Adrenal gland (tissue), 12 donors: ENCODE data around the gene SLC25A38. TPM values are rescaled to one million over a fixed set of nuclear protein-coding genes. Genes with fewer than 3 reads are reported as not detected.

Experiments
- DNase-seq, 7 donors: peaks; one replicate each; pipeline ENCODE4 v3.0.0-alpha.2; 2019 to 2020
- H3K27ac ChIP-seq, 5 donors: fragments of 200-600 bp; sonication (generic) in 4 of 5; 1 replicate in 3 of 5; 2 replicates in 2 of 5; pipeline versions ENCODE4 v1.5.1 to v1.8.0; 2016 to 2020; ENCODE audit warnings: mild to moderate bottlenecking in 1 of 5
- H3K27me3 ChIP-seq: fragments of 200-600 bp; 2 replicates; pipeline ENCODE4 v1.8.0; 2021
- H3K36me3 ChIP-seq, 2 donors: fragments of 200-600 bp; replicated peaks in 1 of 2; 1 replicate in 1 of 2; 2 replicates in 1 of 2; pipeline versions ENCODE4 v1.5.1 to v1.8.0; 2018 to 2022
- H3K4me1 ChIP-seq, 2 donors: fragments of 200-600 bp; replicated peaks in 1 of 2; 1 replicate in 1 of 2; 2 replicates in 1 of 2; pipeline versions ENCODE4 v1.5.1 to v1.8.0; 2018 to 2021
- H3K4me3 ChIP-seq, 4 donors: fragments of 200-600 bp; sonication (generic) in 3 of 4; one replicate each; pipeline ENCODE4 v1.5.1; 2016 to 2018
- H3K9me3 ChIP-seq, 3 donors: fragments of 200-600 bp; sonication (generic) in 1 of 3; replicated peaks in 1 of 3; 1 replicate in 2 of 3; 2 replicates in 1 of 3; pipeline versions ENCODE4 v1.5.1 to v1.8.0; 2016 to 2021
- POLR2A ChIP-seq, 2 donors: fragments of 450-650 bp; IDR thresholded peaks; one replicate each; pipeline ENCODE4 v1.6.1; 2017; ENCODE audit warnings: antibody characterized with exemption in 2 of 2, mild to moderate bottlenecking in 2 of 2, moderate library complexity in 1 of 2
- WGBS, 4 donors: extraction: QIAGEN DNeasy Blood & Tissue Kit in 2 of 4; methylation state at CpG; one replicate each; pipeline versions ENCODE4 v1.1.5 to v1.1.7; 2013 to 2017; 5-methylcytosine and 5-hydroxymethylcytosine counted together
- intact Hi-C, 2 donors: fragments of 100-400 bp; cut with DNase I; formaldehyde crosslinking; loops; one replicate each; pipeline versions ENCODE4 v1.14.1 to v1.15.0; 2022 to 2023
- polyA plus RNA-seq, 3 donors: library from polyadenylated mRNA; stranded (reverse); fragments of 200-250 nt in 2 of 3; fragments of 350-450 nt in 1 of 3; fragmentation: Illumina TruSeq in 1 of 3; extraction: RNeasy Lipid Tissue Mini Kit (QIAGEN cat#74804) in 1 of 3; gene quantifications; one replicate each; pipeline ENCODE4 v1.2.3, GENCODE V29; 2013 to 2014
- total RNA-seq, 9 donors: library from RNA; depleted of rRNA in 4 of 9; stranded (reverse); fragments of >200 nt in 4 of 9; fragments of 120-200 nt in 1 of 9; fragmentation: NEBNext Ultra II Directional in 1 of 9; extraction: Animal tissue kit (Norgen Biotek cat#: 25700) in 1 of 9; gene quantifications; one replicate each; pipeline versions ENCODE4 v1.1.0 to v1.2.4, GENCODE V29; 2013 to 2023
- TF ChIP-seq, protein P1 (sequence below), 6 experiments: fragments of 450-650 bp in 4 of 6; fragments of 200-600 bp in 2 of 6; sonication (generic) in 1 of 6; IDR thresholded peaks; 1 replicate in 5 of 6; 2 replicates in 1 of 6; pipeline versions ENCODE4 v1.5.1 to v1.8.0; 2016 to 2021; ENCODE audit warnings: antibody characterized with exemption in 6 of 6, mild to moderate bottlenecking in 2 of 6, moderate library complexity in 1 of 6
- donor health status: healthy with polysubstance abuse.
- donor health status: Bipolar disorder and iron deficiency.
- donor health status: DM: yes; HTN: yes; CAD: no.
- donor health status: DM: no; HTN: no; CAD: no.
- donor health status: DM: no; HTN: no; CAD: no.
- donor health status: DM: yes; HTN: yes; CAD: no.

The SLC25A38 gene
- total and polyA plus RNA-seq, 12 donors, result 34.2 to 70.6 (median 47.3) TPM

DNA sequence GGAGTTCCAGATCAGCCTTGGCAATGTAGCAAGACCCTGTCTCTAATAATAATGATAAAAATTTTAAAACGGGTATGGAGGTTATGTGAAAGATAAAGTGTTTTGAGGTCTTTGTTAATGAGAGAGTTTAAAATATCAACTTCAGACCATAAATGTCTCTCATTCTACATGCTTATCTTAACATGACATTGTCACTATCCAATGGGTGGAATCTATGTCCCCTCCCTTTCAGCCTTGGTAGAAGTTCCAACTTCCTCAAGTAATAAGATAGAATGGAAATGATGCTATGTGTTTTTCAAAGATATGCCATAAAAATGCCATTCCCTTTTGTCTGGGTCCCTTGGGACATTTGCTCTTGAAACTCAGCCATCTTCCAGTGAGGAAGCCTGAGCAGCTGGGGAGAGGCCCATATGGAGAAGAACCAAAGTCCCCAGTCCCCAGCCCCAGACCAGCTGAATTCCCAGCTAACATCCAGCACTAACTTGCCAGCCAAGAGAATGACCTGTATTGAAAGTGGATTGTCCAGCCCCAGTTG lies 40.3 kb downstream of the SLC25A38 start:
- H3K36me3 ChIP-seq, result no peaks in the 10 kb centered on the region
- TF ChIP-seq, protein P1, sequence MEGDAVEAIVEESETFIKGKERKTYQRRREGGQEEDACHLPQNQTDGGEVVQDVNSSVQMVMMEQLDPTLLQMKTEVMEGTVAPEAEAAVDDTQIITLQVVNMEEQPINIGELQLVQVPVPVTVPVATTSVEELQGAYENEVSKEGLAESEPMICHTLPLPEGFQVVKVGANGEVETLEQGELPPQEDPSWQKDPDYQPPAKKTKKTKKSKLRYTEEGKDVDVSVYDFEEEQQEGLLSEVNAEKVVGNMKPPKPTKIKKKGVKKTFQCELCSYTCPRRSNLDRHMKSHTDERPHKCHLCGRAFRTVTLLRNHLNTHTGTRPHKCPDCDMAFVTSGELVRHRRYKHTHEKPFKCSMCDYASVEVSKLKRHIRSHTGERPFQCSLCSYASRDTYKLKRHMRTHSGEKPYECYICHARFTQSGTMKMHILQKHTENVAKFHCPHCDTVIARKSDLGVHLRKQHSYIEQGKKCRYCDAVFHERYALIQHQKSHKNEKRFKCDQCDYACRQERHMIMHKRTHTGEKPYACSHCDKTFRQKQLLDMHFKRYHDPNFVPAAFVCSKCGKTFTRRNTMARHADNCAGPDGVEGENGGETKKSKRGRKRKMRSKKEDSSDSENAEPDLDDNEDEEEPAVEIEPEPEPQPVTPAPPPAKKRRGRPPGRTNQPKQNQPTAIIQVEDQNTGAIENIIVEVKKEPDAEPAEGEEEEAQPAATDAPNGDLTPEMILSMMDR (IDR thresholded peaks at IDR 0.05), result no peak
- no peak for TF ChIP-seq POLR2A (IDR thresholded peaks at IDR 0.05)
- DNase-seq, result no peak
- no peaks in the 10 kb centered on the region for H3K9me3 ChIP-seq
- H3K4me3 ChIP-seq, result no peak overlapping the region
- intact Hi-C loops, result no loop called here
- H3K4me1 ChIP-seq, result no peaks in the 10 kb centered on the region
- H3K27ac ChIP-seq, result no peak overlapping the region
- no peaks in the 10 kb centered on the region for H3K27me3 ChIP-seq
- WGBS, 4 donors, result 61 to 84% (median 79%) methylated on average over 1 of the region's 1 CpG

DNA sequence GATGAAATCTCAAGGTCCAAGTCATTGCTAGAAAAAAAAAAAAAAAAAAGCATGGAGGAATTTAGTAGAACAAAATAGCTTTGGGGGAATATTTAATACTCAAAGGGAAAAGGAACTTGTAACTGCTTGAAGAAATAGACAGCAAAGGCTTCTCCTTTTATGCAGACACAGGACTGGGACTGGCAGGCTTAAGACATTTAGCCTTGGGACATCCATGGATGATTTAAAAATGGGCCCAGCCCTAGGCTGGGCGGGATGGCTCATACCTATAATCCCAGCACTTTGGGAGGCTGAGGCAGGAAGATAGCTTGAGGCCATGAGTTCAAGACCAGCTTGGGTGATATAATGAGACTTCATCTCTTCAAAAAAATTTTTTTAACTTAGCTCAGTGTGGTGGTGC lies 43.1 kb downstream of the SLC25A38 start:
- no peaks in the 10 kb centered on the region for H3K4me1 ChIP-seq
- no peaks in the 10 kb centered on the region for H3K36me3 ChIP-seq
- no peaks in the 10 kb centered on the region for H3K27me3 ChIP-seq
- no peak for DNase-seq
- H3K4me3 ChIP-seq, result no peak overlapping the region
- no peak for TF ChIP-seq POLR2A (IDR thresholded peaks at IDR 0.05)
- TF ChIP-seq, protein P1 (IDR thresholded peaks at IDR 0.05), result no peak
- intact Hi-C loops, result no loop called here
- WGBS, 4 donors, result 0 to 86% (median 42%) methylated on average over 1 of the region's 1 CpG
- no peak overlapping the region for H3K27ac ChIP-seq
- H3K9me3 ChIP-seq, result no peaks in the 10 kb centered on the region

DNA sequence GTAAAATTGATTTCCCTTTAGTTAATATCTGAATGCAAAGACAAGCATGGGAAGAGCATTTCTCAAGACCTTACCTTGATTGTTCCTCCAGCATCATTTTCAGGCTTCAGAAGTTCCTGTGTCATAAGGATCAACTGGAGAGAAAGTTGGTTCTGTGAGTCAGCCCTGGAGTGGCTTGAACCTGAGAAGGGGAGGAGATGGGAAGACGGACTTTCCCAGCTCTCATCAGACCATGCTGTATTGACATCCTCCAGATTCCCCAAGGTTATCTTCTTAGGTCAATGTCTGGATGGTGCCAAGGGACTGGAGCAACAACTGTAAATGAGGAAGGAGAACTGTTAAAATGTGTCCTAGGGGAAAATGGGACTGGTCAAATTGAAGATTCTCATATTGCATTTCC lies 44.3 kb downstream of the SLC25A38 start:
- Histone ChIP-seq H3K4me3 (no peak overlapping the region), H3K36me3 (no peaks in the 10 kb centered on the region), H3K4me1 (no peaks in the 10 kb centered on the region), H3K27me3 (no peaks in the 10 kb centered on the region), H3K27ac (no peak overlapping the region), H3K9me3 (no peaks in the 10 kb centered on the region)
- DNase-seq, result no peak
- 69 to 94% (median 78%) methylated on average over 1 of the region's 1 CpG for WGBS, 4 donors
- TF ChIP-seq, protein P1 (IDR thresholded peaks at IDR 0.05), result no peak
- TF ChIP-seq POLR2A (IDR thresholded peaks at IDR 0.05), result no peak
- intact Hi-C loops, result no loop called here

DNA sequence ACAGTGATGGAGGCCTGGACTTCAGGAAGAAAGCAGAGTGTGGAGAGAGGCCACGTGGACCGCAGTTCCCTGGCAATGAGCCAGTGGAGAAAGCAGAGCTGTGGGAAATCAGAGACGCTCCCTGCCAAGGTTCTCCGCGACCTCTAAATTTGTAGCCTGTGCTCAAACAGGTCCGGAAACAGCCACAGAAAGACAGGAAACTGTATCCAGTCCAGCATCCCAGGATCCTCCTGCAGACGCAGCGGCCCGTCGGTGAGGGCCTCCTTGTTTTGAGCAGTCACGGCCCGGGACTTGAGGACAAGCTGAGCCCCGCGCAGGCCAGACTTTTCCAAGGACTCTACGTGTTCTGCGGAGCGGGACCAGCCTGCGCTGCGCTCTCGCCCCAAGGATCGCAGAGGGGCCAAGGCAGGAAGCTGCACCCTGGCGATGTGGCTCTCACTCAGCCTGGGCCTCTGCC lies 45.6 kb downstream of the SLC25A38 start:
- Histone ChIP-seq H3K4me3 (no peak overlapping the region), H3K36me3 (no peaks in the 10 kb centered on the region), H3K27me3 (no peaks in the 10 kb centered on the region), H3K27ac (peak overlapping the region in 1 of 5 donors; percentile 29), H3K9me3 (no peaks in the 10 kb centered on the region), H3K4me1 (no peaks in the 10 kb centered on the region)
- peak; percentile 42 to 81 (median 55) for DNase-seq
- intact Hi-C loops, result no loop called here
- 37 to 53% (median 41%) methylated on average over 11 to 22 of the region's 22 CpGs for WGBS, 4 donors
- TF ChIP-seq, protein P1 (IDR thresholded peaks at IDR 0.05), result no peak
- TF ChIP-seq POLR2A (IDR thresholded peaks at IDR 0.05), result no peak
